Liver (tissue), 2 donors: ENCODE measurements around the gene DGKD.

ENCODE experiments used
- TF ChIP-seq, protein P1 (sequence below): fragments of 150-350 bp; IDR thresholded peaks from 2 replicates; pipeline ENCODE4 v1.5.1; 2017; ENCODE audit warnings: improper control_type of control experiment, low read depth, low read length; ENCODE audit not compliant: missing input control
- TF ChIP-seq, protein P2 (sequence below): IDR thresholded peaks from 2 replicates; pipeline ENCODE4 v1.6.1; 2016; ENCODE audit warnings: antibody characterized with exemption
- donor health status: healthy.

- TF ChIP-seq, protein P1, sequence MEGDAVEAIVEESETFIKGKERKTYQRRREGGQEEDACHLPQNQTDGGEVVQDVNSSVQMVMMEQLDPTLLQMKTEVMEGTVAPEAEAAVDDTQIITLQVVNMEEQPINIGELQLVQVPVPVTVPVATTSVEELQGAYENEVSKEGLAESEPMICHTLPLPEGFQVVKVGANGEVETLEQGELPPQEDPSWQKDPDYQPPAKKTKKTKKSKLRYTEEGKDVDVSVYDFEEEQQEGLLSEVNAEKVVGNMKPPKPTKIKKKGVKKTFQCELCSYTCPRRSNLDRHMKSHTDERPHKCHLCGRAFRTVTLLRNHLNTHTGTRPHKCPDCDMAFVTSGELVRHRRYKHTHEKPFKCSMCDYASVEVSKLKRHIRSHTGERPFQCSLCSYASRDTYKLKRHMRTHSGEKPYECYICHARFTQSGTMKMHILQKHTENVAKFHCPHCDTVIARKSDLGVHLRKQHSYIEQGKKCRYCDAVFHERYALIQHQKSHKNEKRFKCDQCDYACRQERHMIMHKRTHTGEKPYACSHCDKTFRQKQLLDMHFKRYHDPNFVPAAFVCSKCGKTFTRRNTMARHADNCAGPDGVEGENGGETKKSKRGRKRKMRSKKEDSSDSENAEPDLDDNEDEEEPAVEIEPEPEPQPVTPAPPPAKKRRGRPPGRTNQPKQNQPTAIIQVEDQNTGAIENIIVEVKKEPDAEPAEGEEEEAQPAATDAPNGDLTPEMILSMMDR = no peak
- TF ChIP-seq, protein P2, sequence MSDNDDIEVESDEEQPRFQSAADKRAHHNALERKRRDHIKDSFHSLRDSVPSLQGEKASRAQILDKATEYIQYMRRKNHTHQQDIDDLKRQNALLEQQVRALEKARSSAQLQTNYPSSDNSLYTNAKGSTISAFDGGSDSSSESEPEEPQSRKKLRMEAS = no peak
Observed at GRCh38 chr2:233320470-233320869, 33.8 kb upstream of the DGKD start.
